Breast epithelium (tissue), 4 donors: ENCODE results near the gene ENO4. TPM values are rescaled to one million over a fixed set of nuclear protein-coding genes. Genes with fewer than 3 reads are reported as not detected.

Experiments used
- DNase-seq, 2 donors: peaks; one replicate each; pipeline ENCODE4 v3.0.0-alpha.2; 2019; ENCODE audit warnings: low spot score in 2 of 2
- H3K27ac ChIP-seq, 2 donors: fragments of 200-600 bp; sonication (generic) in 1 of 2; one replicate each; pipeline ENCODE4 v1.5.1; 2016 to 2019; ENCODE audit warnings: mild to moderate bottlenecking in 1 of 2
- H3K27me3 ChIP-seq, 2 donors: fragments of 200-600 bp; sonication (generic) in 1 of 2; one replicate each; pipeline versions ENCODE4 v1.5.1 to v1.6.0; 2017 to 2019; ENCODE audit warnings: control low read depth in 1 of 2, mild to moderate bottlenecking in 1 of 2
- H3K36me3 ChIP-seq: fragments of 200-600 bp; one replicate; pipeline ENCODE4 v1.5.1; 2019
- H3K4me1 ChIP-seq, 2 donors: fragments of 200-600 bp; sonication (generic); one replicate each; pipeline ENCODE4 v1.5.1; 2016 to 2019; ENCODE audit warnings: control low read depth in 1 of 2
- H3K4me3 ChIP-seq, 3 donors: fragments of 200-600 bp; sonication (generic); 1 replicate in 2 of 3; 2 replicates in 1 of 3; pipeline ENCODE4 v1.5.1; 2016 to 2019; ENCODE audit warnings: mild to moderate bottlenecking in 3 of 3, moderate library complexity in 2 of 3
- H3K9me3 ChIP-seq, 2 donors: fragments of 200-600 bp; sonication (generic) in 1 of 2; one replicate each; pipeline ENCODE4 v1.5.1; 2016 to 2019; ENCODE audit warnings: control low read depth in 1 of 2
- POLR2A ChIP-seq: fragments of 450-650 bp; IDR thresholded peaks from one replicate; pipeline ENCODE4 v1.6.1; 2016; ENCODE audit warnings: antibody characterized with exemption, mild to moderate bottlenecking, moderate library complexity
- POLR2AphosphoS5 ChIP-seq, 3 donors: sonication (generic); formaldehyde crosslinking; IDR thresholded peaks; one replicate each; pipeline ENCODE4 v1.6.1; 2017; ENCODE audit warnings: antibody characterized with exemption in 3 of 3
- intact Hi-C: fragments of 100-400 bp; cut with DNase I; formaldehyde crosslinking; loops from one replicate; pipeline ENCODE4 v1.15.1; 2023; ENCODE audit warnings: low total_unique reads
- total RNA-seq, 3 donors: library from RNA; depleted of rRNA; stranded (reverse); fragments of >200 nt; gene quantifications; one replicate each; pipeline ENCODE4 v1.1.0, GENCODE V29; 2016
- TF ChIP-seq, protein P1 (sequence below), 3 donors: fragments of 450-650 bp; IDR thresholded peaks; one replicate each; pipeline ENCODE4 v1.5.1; 2016 to 2017; ENCODE audit warnings: antibody characterized with exemption in 3 of 3, mild to moderate bottlenecking in 3 of 3, moderate library complexity in 3 of 3

The ENO4 gene
- total RNA-seq, 3 donors from 2014 or later, result 0.16 to 1.9 (median 0.66) TPM

DNA sequence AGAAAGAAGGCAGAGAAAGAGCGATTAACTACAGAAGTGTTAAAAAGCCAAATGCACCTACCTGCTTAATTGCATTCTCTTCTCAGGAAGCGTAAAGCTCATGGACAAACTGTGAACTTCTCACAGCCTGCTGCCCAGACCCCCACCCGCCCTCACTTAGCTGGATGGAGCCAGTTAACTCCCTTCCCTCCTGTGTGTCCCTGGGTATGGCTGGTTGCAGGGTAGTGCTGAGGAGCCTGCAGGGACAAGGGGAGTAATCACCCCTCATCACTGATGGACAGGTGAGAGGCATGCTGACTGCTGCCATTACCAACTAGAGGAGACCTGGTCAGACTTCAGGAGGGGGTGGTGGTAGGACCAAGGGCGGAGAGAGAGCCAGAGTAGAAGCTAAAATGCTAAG lies 37.5 kb downstream of the ENO4 start:
- intact Hi-C loops, result no loop called here
- no peaks in the 10 kb centered on the region for H3K4me1 ChIP-seq
- DNase-seq, result no peak
- TF ChIP-seq, protein P1, sequence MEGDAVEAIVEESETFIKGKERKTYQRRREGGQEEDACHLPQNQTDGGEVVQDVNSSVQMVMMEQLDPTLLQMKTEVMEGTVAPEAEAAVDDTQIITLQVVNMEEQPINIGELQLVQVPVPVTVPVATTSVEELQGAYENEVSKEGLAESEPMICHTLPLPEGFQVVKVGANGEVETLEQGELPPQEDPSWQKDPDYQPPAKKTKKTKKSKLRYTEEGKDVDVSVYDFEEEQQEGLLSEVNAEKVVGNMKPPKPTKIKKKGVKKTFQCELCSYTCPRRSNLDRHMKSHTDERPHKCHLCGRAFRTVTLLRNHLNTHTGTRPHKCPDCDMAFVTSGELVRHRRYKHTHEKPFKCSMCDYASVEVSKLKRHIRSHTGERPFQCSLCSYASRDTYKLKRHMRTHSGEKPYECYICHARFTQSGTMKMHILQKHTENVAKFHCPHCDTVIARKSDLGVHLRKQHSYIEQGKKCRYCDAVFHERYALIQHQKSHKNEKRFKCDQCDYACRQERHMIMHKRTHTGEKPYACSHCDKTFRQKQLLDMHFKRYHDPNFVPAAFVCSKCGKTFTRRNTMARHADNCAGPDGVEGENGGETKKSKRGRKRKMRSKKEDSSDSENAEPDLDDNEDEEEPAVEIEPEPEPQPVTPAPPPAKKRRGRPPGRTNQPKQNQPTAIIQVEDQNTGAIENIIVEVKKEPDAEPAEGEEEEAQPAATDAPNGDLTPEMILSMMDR (IDR thresholded peaks at IDR 0.05), result no peak
- TF ChIP-seq POLR2AphosphoS5 (IDR thresholded peaks at IDR 0.05) (no peak), POLR2A (no peak)
- H3K36me3 ChIP-seq, result no peaks in the 10 kb centered on the region
- H3K4me3 ChIP-seq, result no peak overlapping the region
- H3K27ac ChIP-seq, result no peak overlapping the region
- no peaks in the 10 kb centered on the region for H3K9me3 ChIP-seq
- H3K27me3 ChIP-seq, result no peaks in the 10 kb centered on the region

DNA sequence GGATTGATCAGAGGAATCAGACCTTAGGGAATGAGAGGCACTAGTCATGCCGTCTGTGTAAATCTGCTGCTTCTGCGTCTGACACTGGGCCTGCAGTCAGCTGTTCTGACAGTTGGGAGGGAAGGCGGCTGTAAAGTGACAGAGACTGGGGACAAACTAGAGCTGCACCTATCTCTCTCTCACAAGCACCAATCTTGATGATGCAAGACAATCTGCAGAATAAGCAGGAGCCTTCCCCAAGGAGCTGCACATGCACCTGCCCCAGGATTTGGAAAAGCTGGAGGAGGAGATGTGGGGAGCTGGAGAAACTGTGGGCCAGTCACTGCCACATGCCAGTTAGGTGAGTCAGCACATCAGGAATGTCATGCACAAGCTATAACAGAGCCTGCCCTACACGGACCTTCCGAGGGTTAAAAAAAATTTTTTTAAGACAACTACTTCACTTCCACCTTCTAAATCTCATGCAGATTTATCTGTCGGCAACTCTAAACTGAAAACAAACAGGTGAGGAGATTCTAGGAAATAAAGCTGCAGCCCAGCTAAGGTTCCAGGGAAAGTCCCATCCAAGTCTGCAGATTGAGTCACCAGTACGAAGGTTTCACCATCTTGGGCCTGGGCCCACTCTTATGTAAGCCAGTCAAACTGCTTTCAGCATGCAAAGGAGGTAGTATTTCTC lies 39.2 kb downstream of the ENO4 start:
- Histone ChIP-seq H3K27ac (peak overlapping the region in 1 of 2 donors; percentile 30), H3K4me1 (no peaks in the 10 kb centered on the region), H3K9me3 (no peaks in the 10 kb centered on the region), H3K4me3 (no peak overlapping the region), H3K36me3 (no peaks in the 10 kb centered on the region), H3K27me3 (no peaks in the 10 kb centered on the region)
- DNase-seq, result peak; percentile 69 to 72
- intact Hi-C loops, result no loop called here
- TF ChIP-seq POLR2A (no peak), POLR2AphosphoS5 (IDR thresholded peaks at IDR 0.05) (no peak)
- TF ChIP-seq, protein P1 (IDR thresholded peaks at IDR 0.05), result no peak

DNA sequence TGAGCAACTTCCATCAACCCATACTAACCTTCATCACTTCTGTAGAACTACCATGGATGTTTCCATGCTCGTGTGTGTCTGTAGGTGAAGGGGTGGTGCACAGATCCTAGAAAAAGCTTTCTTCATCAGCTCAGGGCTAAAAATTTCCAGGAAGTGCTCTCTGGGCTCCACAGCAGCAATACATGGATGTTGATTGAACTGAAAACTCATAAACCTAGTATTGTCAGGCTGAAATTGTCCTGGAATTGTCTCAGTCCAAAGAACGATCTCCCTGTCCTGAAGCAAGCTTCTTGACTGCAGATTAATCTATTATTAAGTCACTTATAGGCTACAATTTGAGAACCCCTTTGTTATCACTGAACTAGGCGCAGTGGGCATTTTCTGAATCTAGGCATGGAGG lies 39.8 kb downstream of the ENO4 start:
- Histone ChIP-seq H3K36me3 (no peaks in the 10 kb centered on the region), H3K27ac (no peak overlapping the region), H3K4me1 (no peaks in the 10 kb centered on the region), H3K4me3 (no peak overlapping the region), H3K9me3 (no peaks in the 10 kb centered on the region), H3K27me3 (no peaks in the 10 kb centered on the region)
- no peak for DNase-seq
- TF ChIP-seq POLR2AphosphoS5 (IDR thresholded peaks at IDR 0.05) (no peak), POLR2A (no peak)
- TF ChIP-seq, protein P1 (IDR thresholded peaks at IDR 0.05), result no peak
- intact Hi-C loops, result no loop called here

DNA sequence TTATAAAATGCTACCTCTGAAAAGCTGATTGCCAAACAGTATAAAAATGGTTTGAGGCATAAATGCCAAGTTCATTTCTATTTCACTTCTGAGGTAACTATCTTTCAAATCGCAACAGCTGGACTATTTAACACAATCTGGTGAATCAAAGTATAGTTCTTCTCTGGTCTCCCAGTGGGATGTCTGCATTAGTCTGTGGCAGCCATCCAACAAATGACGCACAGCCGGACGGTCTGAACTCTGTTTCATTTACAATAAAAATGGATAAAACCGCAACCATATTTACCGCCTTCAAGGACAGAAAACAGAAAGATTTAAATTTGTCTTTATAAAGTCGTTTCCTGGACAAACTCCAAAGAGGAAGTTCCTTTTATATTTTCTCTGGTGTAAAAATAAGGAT lies 41.9 kb downstream of the ENO4 start:
- Histone ChIP-seq H3K9me3 (no peaks in the 10 kb centered on the region), H3K4me3 (no peak overlapping the region), H3K36me3 (no peaks in the 10 kb centered on the region), H3K4me1 (no peaks in the 10 kb centered on the region), H3K27me3 (no peaks in the 10 kb centered on the region), H3K27ac (no peak overlapping the region)
- intact Hi-C loops, result no loop called here
- DNase-seq, result no peak
- TF ChIP-seq POLR2A (no peak), POLR2AphosphoS5 (IDR thresholded peaks at IDR 0.05) (no peak)
- TF ChIP-seq, protein P1 (IDR thresholded peaks at IDR 0.05), result no peak

DNA sequence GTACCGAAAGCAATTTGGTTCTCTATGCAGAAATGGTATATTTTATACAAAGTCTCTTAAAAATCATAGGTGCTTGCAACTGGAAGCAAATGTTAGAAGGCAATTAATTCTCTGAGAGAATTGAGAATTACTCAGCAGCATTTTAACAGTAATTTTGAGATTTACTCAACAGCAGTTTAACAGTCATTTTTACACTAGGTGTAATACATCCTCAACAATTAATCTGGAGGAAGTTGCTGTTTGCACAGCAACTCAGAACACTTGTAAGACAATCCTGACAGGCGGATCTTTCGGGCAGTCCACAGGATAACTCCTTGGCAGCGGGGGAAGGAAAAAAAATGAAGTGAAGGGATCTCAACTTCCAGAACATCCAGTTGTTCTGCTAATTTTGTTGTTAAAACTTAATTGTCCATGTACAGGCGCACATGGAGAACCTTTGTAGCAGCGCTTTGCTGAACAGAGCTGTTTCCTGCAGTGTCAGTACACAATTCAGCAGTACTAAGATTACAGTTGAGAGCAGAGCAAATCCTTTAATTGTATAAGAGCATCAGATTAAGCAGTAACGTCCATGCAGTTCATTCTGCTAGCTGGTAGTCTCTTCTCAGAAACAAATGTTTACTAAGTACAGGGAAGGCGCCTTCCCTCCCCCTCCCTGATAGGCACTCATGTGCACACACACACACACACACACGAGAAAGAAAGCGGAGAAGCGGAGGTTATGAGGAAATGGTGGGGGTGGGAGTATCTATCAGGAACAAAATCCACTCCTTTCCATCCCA lies 43.8 kb downstream of the ENO4 start:
- Histone ChIP-seq H3K27me3 (no peaks in the 10 kb centered on the region), H3K4me1 (no peaks in the 10 kb centered on the region), H3K27ac (no peak overlapping the region), H3K9me3 (no peaks in the 10 kb centered on the region), H3K4me3 (no peak overlapping the region), H3K36me3 (no peaks in the 10 kb centered on the region)
- intact Hi-C loops, result no loop called here
- TF ChIP-seq POLR2A (no peak), POLR2AphosphoS5 (IDR thresholded peaks at IDR 0.05) (no peak)
- TF ChIP-seq, protein P1 (IDR thresholded peaks at IDR 0.05), result no peak
- DNase-seq, result no peak
